ENCODE results near the gene CHERP.

The CHERP gene

DNA sequence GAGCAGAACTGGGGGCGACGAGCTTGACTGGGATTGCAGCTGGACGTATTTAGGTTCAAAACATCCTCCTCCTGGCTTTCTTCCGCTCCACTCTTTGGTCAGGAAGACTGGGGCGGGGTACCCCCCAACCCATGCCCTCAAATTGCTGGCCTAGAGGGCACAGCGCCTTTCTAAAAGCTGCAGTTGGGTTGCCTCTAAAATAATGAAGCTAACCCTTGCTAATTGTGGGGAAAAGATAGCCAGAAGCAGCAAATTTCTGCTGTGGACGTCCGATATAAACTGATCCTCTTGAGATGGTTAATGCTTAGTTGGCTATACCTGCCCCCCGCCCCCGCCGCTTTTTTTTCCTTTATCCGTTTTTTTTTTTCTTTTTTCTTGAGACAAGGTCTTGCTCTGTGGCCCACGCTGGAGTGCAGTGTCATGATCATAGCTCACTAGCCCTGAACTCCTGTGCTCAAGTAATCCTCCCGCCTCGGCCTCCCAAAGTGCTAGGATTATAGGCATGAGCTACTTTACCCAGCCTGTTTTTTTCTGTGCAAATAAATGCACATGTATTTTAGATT lies 754 bp upstream of the CHERP start:
- no peak for DNase-seq

DNA sequence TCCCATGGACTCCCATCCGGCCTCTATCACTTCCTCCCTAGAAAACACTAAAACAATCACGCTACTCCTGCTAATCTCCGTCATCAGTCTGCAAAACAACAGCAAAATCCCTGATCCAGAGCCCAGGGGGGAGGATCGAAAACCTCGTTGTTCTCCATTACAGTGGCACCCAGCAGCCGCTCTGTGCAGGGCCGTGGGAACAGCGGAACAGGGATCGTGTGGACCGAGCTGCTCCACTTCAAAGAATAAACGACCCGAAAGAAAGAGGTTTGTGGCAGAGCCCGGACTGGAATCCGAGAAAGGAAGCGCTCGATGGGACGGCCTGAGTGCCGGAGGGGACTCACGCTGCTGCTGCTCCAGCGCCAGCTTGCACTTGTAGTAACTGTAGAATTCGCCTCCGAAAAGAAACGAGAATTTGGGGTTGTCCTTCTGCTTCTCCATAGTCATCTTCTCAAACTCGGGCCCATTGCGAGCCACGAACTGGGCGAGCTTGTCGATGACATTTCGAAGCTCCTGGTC lies 652 bp downstream of the CHERP start:
- peak; percentile 6 for DNase-seq

GRCh38 chr19:16540948-16541347 lies 1.3 kb downstream of the CHERP start:
- no peak for DNase-seq

DNA sequence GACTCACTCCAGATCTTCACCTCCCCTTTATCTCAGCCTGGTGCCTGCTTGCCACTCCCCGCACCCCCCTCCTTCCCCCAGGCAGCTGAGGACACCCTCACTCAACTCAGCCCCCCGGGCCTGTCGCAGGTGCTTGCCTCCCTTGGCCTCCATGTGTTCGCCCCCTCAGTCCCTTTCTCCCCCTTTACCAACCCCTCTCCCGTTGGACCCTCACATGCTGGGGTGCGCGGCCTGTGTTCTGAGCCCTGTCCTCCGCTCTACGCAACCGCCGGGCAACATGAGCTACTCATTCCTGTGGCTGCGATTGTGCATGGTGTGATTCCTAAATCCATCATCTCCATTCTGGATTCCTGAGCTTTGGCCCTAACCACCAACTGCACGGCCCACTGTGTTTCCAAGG lies 5.1 kb downstream of the CHERP start:
- no peak for DNase-seq

DNA sequence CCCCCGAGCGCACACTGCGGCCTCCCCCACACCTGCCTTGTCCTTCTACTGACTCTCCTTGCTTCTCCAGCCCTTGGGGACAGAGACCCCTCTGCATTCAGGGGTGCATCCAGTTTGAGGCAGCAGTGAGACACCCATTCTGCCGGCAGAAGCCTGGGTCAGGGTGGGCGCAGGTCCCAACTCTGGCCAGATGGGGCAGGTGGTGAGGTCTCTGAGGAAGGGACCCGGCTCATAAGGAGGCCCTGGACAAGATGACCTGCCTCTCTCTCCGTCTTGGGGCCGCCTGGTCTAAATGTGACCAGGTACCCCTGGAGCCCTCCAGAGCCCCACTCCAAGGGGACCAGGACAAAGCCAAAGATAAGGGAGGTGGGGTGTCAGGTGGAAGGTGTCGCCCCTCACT lies 6.1 kb downstream of the CHERP start:
- DNase-seq: no peak

DNA sequence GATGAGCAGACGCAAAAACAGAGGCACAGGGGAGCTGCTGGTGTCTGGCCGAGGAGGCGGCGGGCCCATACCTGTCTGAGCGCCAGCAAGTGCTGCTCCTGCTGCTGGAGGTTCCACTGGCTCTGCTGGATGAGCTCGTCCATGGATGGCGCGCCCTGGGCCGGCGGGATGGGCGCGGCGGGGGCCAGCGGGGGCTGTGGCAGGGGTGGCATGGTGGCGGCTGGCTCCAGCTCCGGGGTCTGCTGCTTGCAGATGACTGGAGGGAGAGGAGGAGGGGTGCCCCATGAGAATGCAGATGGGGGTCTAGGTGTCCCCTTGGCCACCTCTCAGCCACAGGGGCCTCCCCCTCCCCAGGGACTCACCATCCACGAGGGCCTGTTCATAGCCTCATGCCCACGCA lies 6.9 kb downstream of the CHERP start:
- no peak for DNase-seq

DNA sequence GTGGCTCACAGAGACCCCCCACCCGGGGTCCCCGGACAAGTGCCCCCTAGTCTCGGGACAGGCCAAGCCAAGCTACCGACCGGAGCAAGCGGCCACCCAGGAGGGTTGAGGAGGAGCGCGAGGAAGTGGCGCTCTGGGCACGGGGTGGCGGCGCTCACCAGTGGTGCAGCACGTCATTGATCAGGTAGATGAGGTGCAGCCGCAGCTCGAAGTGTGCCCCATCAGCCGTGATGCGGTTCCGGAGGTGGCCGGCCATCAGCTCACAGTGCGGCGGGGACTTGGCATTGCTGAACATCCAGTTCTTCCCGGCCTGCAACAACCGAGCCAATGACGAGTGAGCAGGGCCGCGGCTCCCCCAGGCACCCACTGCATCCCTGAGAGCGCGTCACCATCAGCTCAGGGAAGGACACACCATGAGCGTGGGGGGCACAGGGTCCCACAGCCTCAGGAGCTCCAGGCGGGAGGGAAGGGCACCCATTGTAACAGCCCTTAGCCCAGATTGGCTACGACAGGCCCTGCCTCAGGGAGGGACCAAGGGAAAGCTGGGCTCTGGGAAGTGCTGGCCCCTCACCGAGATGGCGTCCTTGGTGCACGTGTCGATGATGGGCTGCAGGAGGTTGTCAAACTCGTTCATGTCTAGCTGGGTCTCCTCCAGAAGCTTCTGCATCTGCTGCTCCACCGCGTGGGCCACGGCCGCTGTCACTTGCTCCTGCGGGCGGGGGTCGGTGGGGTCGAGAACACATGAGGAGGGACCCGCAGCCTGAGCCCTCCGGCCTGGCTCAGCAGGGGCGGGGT lies 9.6 kb downstream of the CHERP start:
- DNase-seq: no peak

- DNase-seq: no peak
Observed at GRCh38 chr19:16531380-16531669, 10.9 kb downstream of the CHERP start.

- DNase-seq: no peak
Observed at GRCh38 chr19:16530540-16531379, 11.5 kb downstream of the CHERP start.

GRCh38 chr19:16529466-16530144 lies 12.6 kb downstream of the CHERP start:
- no peak for DNase-seq

GRCh38 chr19:16527971-16528521 lies 14.2 kb downstream of the CHERP start:
- DNase-seq: no peak

- DNase-seq: no peak
Observed at GRCh38 chr19:16527334-16527935, 14.8 kb downstream of the CHERP start.

- DNase-seq: no peak
Observed at GRCh38 chr19:16525751-16526481, 16.3 kb downstream of the CHERP start.

GRCh38 chr19:16524991-16525734 lies 17.1 kb downstream of the CHERP start:
- no peak for DNase-seq

GRCh38 chr19:16522559-16523377 lies 19.5 kb downstream of the CHERP start:
- DNase-seq: no peak

- DNase-seq: no peak
Observed at GRCh38 chr19:16521715-16522289, 20.4 kb downstream of the CHERP start.

- DNase-seq: no peak
Observed at GRCh38 chr19:16520986-16521624, 21.1 kb downstream of the CHERP start.

DNA sequence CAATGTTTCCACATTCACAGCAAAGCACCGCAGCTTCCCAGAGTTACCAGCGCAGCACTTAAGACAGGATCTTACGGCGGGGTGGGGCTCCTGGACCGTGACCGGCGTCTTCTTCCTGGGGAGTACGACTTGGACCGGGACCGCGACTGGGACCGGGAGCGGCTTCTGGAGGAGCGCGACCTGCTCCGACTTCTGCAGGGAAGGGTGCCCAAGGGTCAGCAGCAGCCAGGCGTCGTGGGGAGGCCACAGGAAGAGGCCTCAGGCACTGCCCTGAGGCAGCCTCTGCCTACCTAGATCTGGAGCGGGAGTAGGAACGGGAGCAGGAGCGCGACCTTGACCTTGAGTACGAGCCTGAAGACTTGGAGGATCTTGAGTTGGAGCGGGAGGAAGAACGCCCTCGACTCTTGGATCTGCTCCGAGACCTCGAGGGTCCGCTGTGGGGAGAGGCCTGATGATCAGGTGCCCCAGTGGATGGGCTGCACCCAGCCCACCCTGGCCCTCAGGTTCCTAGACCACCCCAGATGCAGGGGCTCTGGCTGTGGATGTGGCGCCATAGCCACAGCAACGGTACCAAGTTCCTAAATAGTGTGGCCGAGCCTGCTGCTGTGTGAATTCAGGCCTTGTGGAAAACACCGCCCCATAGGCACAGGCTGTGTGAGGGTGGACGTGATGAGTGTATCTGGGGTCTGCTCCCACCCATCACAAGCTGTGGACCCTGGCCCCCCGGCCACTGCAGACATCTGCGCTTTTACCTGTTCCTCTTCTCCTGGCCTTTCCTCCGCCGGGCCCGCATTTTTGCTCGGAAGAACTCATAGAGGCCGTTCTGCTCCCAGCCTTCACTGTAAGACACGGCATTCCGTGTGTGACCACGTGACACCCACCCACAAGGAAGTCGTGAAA lies 21.9 kb downstream of the CHERP start:
- DNase-seq: no peak
